GM06990 (cell line): ENCODE data around the gene CREB3L2.

Source experiments
- DNase-seq: peaks from one replicate; pipeline ENCODE4 v3.0.0-alpha.2; 2011; ENCODE audit not compliant: insufficient read length; ENCODE audit errors: extremely low read depth
- H3K27me3 ChIP-seq: replicated peaks from 2 replicates; pipeline ENCODE4 v1.6.0; 2011; ENCODE audit warnings: low read length; ENCODE audit not compliant: control insufficient read depth, insufficient read depth
- H3K36me3 ChIP-seq: 2 replicates; pipeline ENCODE4 v1.5.1; 2011; ENCODE audit warnings: low read length; ENCODE audit not compliant: control insufficient read depth, insufficient read depth
- H3K4me3 ChIP-seq: replicated peaks from 2 replicates; pipeline ENCODE4 v1.5.1; 2011; ENCODE audit warnings: low read depth, mild to moderate bottlenecking, control low read depth, low read length
- TF ChIP-seq, protein P1 (sequence below): IDR thresholded peaks from 2 replicates; pipeline ENCODE4 v1.5.1; 2011; ENCODE audit warnings: low read length, control low read depth, mild to moderate bottlenecking, inconsistent platforms; ENCODE audit not compliant: insufficient read depth, poor library complexity, severe bottlenecking

The CREB3L2 gene

DNA sequence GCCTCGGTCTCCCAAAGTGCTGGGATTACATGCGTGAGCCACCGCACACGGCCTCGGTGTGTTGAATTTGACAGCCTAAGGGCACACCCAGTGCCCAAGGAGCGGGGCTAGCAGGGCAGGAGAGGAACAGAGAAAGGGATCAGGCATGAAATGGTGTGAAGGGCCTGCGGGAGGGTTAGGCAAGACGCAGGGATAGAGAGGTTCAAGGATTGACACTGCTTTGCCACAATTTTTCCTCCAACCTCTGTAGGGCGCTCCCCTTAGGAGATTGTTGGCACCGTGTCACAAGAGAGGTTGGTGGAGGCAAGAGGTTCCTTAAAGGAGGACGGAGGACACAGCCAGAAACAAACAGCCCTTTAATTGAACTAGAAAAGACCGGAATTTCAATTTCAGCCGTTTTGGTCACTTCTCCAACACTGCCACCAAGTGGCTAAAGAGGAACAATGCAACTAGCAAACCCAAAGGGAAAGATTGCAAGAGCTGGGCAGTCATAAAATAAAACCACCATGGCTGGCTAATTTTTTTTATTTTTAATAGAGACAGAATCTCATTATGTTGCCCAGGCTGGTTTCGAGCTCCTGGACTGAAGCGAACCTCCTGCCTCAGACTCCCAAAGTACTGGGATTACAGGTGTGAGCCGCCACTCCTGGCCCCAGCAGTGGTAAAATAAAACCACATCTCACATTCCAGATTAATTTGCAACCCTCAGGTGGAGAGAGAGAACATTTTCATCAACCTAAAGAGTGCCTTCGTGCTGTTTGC is 6.9 kb upstream of the CREB3L2 start:
- no peak for DNase-seq
- TF ChIP-seq, protein P1, sequence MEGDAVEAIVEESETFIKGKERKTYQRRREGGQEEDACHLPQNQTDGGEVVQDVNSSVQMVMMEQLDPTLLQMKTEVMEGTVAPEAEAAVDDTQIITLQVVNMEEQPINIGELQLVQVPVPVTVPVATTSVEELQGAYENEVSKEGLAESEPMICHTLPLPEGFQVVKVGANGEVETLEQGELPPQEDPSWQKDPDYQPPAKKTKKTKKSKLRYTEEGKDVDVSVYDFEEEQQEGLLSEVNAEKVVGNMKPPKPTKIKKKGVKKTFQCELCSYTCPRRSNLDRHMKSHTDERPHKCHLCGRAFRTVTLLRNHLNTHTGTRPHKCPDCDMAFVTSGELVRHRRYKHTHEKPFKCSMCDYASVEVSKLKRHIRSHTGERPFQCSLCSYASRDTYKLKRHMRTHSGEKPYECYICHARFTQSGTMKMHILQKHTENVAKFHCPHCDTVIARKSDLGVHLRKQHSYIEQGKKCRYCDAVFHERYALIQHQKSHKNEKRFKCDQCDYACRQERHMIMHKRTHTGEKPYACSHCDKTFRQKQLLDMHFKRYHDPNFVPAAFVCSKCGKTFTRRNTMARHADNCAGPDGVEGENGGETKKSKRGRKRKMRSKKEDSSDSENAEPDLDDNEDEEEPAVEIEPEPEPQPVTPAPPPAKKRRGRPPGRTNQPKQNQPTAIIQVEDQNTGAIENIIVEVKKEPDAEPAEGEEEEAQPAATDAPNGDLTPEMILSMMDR: peak; percentile 72
- Histone ChIP-seq H3K27me3 (no peaks in the 10 kb centered on the region), H3K36me3 (no peaks in the 10 kb centered on the region), H3K4me3 (no peak overlapping the region)

DNA sequence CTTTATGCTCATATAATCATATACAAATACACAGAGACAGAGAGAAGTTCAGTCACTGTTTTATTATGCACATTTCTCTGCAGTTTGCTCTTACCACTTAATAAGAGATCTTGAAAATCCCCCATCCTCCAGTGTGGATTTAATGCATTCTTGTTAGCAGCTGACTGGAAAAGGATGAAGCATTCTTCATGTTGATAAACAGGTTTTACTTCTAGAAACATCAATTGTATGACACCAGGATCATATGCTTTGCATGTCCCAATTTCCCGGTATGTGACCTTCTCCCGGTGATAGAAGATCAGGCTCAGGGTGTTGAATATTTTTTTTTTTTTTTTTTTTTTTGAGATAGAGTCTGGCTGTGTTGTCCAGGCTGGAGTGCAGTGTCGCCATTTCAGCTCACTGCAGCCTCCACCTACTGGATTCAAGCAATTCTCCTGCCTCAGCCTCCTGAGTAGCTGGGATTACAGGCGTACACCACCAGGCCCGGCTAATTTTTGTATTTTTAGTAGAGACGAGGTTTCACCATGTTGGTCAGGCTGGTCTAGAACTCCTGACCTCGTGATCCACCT is 6.2 kb upstream of the CREB3L2 start:
- Histone ChIP-seq H3K4me3 (no peak overlapping the region), H3K36me3 (no peaks in the 10 kb centered on the region), H3K27me3 (no peaks in the 10 kb centered on the region)
- DNase-seq: no peak
- TF ChIP-seq, protein P1: no peak

DNA sequence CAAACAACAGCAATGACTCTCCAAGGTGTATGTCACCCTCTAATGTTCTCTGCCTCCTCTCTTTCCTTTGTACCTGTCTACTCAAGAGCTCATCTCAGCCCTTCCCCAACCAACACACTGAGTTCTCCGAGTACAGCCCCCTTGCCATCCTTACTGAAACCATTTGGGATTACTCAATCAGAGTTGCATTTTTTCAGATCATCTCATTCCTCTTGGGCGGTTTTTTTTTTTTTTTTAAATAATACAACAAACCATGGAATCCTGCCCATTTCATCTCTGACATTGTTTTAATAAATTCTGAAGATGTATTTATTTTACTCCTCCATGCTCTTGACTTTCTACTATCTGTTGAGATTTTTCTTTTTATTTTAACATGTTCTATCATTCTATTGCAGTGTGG is 4.2 kb upstream of the CREB3L2 start:
- DNase-seq: no peak
- no peaks in the 10 kb centered on the region for H3K27me3 ChIP-seq
- H3K4me3 ChIP-seq: no peak overlapping the region
- no peaks in the 10 kb centered on the region for H3K36me3 ChIP-seq
- TF ChIP-seq, protein P1: no peak

DNA sequence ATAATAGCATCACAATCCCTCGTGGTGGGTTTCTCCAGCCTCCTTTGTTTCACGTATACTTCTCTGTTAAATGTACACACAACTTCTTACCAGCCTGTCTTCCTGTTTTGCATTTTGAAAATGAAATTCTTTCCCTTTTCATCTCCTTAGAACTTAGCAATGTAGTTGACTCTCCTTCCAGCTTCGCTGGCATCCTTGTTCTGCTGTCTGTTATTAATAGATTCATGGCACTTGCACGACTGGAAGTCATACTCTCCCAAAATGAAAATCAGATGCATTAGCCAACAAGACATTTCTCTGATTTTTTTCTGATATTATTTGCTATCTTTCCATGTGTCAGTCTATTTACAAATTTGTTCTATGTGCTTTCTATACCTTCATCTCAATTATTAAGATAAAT is 3.0 kb upstream of the CREB3L2 start:
- H3K4me3 ChIP-seq: no peak overlapping the region
- no peaks in the 10 kb centered on the region for H3K27me3 ChIP-seq
- DNase-seq: no peak
- TF ChIP-seq, protein P1: no peak
- H3K36me3 ChIP-seq: no peaks in the 10 kb centered on the region

DNA sequence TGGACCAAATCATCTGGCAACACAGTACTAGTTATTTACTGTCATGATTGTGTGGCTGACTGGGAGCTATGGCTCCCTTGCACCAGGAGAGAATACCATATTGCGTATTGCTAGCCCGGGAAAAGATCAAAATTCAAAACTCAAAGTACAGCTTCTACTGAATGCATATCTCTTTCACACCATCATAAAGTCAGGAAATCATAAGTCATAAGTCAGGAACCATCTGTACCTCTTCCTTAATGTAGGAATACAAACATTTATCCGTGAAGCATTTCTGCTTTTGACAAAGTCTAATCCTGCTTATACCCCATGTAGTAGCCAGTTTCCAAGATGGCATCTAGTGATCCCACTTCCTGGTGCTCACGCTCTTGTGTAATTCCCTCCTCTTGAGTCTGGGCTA is 2.2 kb upstream of the CREB3L2 start:
- no peak for DNase-seq
- Histone ChIP-seq H3K27me3 (no peaks in the 10 kb centered on the region), H3K36me3 (no peaks in the 10 kb centered on the region), H3K4me3 (no peak overlapping the region)
- TF ChIP-seq, protein P1: no peak
